Measurements from ENCODE around the gene PFDN4.
A peak's percentile ranks its signal among the peaks of the same experiment; 100 is the strongest.

PFDN4 gene

GRCh38 chr20:54207743-54208547, at the start of gene PFDN4:
TSS of gene PFDN4 (plus strand) at chr20:54208087. CDS start at chr20:54208101, 14 bp downstream.
- Histone ChIP-seq H3K4me1 (ENCODE audit: control insufficient read depth in 1 of 2, insufficient read depth in 1 of 2, low read depth in 1 of 2, low read length in 1 of 2) (peaks cover 16% of the 10 kb centered on the region in 2 experiments), H3K9me3 (no peaks in the 10 kb centered on the region)

GRCh38 chr20:54158226-54158625, 49.7 kb upstream of the PFDN4 start:
- H3K36me3 ChIP-seq: no peaks in the 10 kb centered on the region
- H3K9me3 ChIP-seq: no peaks in the 10 kb centered on the region
- no peaks in the 10 kb centered on the region for H3K4me1 ChIP-seq (ENCODE audit: control insufficient read depth in 1 of 2, insufficient read depth in 1 of 2, low read depth in 1 of 2, low read length in 1 of 2)
- H3K4me3 ChIP-seq (ENCODE audit: low read depth in 1 of 2, low read length in 1 of 2): no peak overlapping the region
- no peak overlapping the region for H3K27ac ChIP-seq
- no peak for TF ChIP-seq CTCF (IDR thresholded peaks at IDR 0.05)
- H3K27me3 ChIP-seq: peaks cover 37% of the 10 kb centered on the region

More at GRCh38 chr20:54207743-54208547, at the start of gene PFDN4:
- peak; percentile 68 for TF ChIP-seq CTCF (IDR thresholded peaks at IDR 0.05)
- H3K4me3 ChIP-seq (ENCODE audit: low read depth in 1 of 2, low read length in 1 of 2): peak within 1 kb of the TSS; percentile 79 to 82
- no peaks in the 10 kb centered on the region for H3K36me3 ChIP-seq
- no peaks in the 10 kb centered on the region for H3K27me3 ChIP-seq
- H3K27ac ChIP-seq: peak within 1 kb of the TSS; percentile 90

- peaks cover 39% of the 10 kb centered on the region for H3K27me3 ChIP-seq
- no peaks in the 10 kb centered on the region for H3K4me1 ChIP-seq (ENCODE audit: control insufficient read depth in 1 of 2, insufficient read depth in 1 of 2, low read depth in 1 of 2, low read length in 1 of 2)
- H3K4me3 ChIP-seq (ENCODE audit: low read depth in 1 of 2, low read length in 1 of 2): no peak overlapping the region
- H3K36me3 ChIP-seq: no peaks in the 10 kb centered on the region
- H3K27ac ChIP-seq: no peak overlapping the region
- H3K9me3 ChIP-seq: no peaks in the 10 kb centered on the region
- TF ChIP-seq CTCF (IDR thresholded peaks at IDR 0.05): no peak
Measured at GRCh38 chr20:54158856-54159418, 49.0 kb upstream of the PFDN4 start.

- Histone ChIP-seq H3K36me3 (no peaks in the 10 kb centered on the region), H3K4me1 (ENCODE audit: control insufficient read depth in 1 of 2, insufficient read depth in 1 of 2, low read depth in 1 of 2, low read length in 1 of 2) (no peaks in the 10 kb centered on the region), H3K27ac (no peak overlapping the region), H3K4me3 (ENCODE audit: low read depth in 1 of 2, low read length in 1 of 2) (no peak overlapping the region), H3K9me3 (no peaks in the 10 kb centered on the region), H3K27me3 (peaks cover 50% of the 10 kb centered on the region)
- TF ChIP-seq CTCF (IDR thresholded peaks at IDR 0.05): no peak
Measured at GRCh38 chr20:54160065-54161007, 47.6 kb upstream of the PFDN4 start.

- Histone ChIP-seq H3K27me3 (peaks cover 59% of the 10 kb centered on the region), H3K27ac (no peak overlapping the region), H3K4me1 (ENCODE audit: control insufficient read depth in 1 of 2, insufficient read depth in 1 of 2, low read depth in 1 of 2, low read length in 1 of 2) (no peaks in the 10 kb centered on the region), H3K36me3 (no peaks in the 10 kb centered on the region), H3K9me3 (no peaks in the 10 kb centered on the region), H3K4me3 (ENCODE audit: low read depth in 1 of 2, low read length in 1 of 2) (no peak overlapping the region)
- no peak for TF ChIP-seq CTCF (IDR thresholded peaks at IDR 0.05)
Measured at GRCh38 chr20:54161008-54161820, 46.7 kb upstream of the PFDN4 start.

All from neutrophil (primary cell).